ENCODE measurements around the gene EDDM3A.

- TF ChIP-seq ZNF274 (IDR thresholded peaks at IDR 0.05; ENCODE audit: low read depth, low read length) (no peak), YY1 (IDR thresholded peaks at IDR 0.05; ENCODE audit: insufficient read depth, insufficient read length) (no peak)
Measured at GRCh38 chr14:20797164-20797563, 51.5 kb downstream of the EDDM3A start.

All from NT2/D1 (cell line).